Activated T-helper 1 cell treated with anti-CD3 and anti-CD28 coated beads, Interleukin-2, amount 50 U/mL, for 16 hours (primary cell): ENCODE measurements around the gene ZSWIM2.
"Not testable (repeated sequence)": the region's sequence is repeated elsewhere in the genome, so short reads cannot be mapped to it uniquely, and the experiment has no call there.

Experiments used
- DNase-seq, 2 donors: peaks; one replicate each; pipeline ENCODE4 v3.0.0-alpha.2; 2020; ENCODE audit warnings: low read depth in 1 of 2, low spot score in 1 of 2

The ZSWIM2 gene

DNA sequence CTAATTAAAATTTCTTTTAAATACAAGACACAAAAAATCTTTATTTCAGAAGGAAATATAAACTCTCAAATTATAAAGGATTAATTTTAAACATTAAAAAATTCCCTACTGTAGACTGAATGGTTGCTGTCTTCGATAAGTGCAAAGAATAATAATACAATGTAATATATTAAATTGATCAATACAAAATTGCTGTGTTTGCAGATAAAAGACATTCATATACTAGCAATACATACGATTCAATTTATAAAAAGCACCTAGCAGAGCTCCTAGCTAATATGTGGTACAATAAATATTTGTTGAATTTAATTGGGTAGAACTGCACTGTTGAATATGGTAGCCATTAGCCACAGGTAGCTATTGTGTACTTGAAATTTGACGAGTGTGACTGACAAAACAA lies 6.6 kb downstream of the ZSWIM2 start:
- no peak for DNase-seq

DNA sequence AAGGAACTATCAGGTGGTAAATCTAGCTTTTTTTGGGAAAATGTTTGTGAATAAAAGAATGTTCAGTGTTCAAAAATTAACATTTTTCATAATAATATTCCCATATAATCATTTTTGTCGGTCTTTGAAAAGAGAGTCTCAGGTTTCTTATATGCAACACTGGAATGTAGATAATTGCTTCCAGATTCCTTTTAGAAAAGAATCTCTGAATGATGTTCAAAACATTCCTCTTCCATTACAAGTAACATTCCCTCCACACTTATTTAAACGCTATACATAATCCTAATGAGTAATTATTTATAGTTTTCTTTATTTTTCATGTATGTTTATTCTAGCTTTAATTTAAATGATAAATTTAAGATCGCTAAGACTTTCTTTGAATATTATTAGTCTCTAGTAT lies 7.0 kb downstream of the ZSWIM2 start:
- no peak for DNase-seq

DNA sequence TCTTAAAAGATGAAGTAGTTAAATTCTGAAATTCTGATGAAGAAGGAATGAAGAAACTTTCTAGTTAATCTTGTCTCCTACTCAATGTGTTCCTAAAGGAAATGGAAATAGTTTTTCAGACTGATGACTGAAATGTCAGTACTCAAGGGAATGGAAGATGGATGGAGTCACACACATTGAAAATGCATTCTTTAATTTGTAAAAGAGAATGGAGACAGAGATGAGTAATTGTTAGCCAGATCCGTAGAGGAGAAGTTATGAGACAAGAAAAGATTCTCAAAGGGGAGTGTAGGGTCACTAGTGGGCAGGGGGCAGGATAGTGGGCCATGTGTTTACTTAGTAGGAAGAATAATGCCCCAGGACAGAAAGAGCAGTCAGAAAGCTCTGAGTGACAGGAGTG lies 13.3 kb downstream of the ZSWIM2 start:
- no peak for DNase-seq

DNA sequence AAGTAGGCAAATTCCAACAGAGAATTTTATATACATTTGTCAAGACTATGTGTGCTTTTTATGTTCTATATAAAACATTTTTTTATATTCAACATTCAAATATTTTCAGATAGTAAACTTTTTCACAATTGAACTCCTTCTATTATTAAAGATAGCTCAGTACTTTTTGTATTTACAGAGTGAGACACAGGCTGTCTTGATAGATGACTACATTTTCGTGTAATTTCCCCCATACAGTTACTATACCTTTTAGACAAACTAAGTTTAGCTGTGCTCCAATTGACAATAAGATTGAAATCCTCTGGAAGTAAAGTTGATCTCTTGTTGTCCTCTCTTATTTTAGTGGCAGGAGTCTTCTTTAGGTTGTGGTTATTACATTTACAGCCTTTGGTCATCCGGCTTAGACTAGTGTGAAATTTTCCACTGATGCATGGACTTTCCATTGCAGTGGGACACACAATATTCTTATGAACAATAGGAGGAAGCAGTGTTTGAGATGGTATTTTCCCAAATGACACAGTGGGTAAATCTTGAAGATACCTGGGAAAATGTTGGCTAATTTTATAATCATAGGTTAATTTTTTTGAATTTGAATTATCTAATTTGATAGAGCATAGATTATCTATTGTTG lies 21.0 kb downstream of the ZSWIM2 start:
- DNase-seq, result no peak

DNA sequence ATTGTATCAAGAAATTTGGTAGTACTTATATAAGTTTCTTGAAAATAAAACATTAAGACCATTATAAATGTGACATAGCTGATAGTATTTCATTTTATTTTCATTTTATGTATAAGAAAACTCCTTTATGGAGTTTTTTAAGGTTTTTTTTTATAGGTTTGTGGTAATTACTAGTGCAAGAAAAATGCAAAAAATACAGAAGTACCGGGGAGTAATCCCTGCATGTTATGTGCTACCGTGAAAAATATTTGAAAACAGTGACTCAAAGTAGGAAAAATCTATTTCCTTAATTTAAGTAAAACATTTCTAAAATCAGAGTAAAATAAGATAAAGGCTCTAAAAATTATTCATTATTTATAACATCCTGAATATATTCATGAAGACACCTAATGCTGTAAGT lies 21.6 kb downstream of the ZSWIM2 start:
- no peak for DNase-seq

DNA sequence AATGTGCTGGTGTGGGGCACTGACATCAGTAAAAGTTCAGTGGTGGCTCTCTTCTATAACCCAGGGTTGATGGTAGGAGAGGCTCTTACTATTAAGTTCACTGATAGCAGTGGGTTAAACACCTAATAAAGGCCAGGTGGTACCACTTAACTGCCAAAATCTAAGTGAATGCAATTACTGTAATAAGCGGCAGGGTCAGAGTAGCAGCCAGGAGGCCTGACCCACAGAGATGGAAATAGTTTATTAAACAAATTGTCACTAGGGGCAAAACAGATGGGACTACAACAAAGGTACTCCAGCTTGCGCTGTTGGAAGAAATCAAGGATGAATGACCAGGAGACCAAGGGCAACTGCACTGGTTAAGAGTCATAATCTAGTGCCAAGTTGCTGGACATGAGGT lies 26.6 kb downstream of the ZSWIM2 start:
- no peak for DNase-seq

DNA sequence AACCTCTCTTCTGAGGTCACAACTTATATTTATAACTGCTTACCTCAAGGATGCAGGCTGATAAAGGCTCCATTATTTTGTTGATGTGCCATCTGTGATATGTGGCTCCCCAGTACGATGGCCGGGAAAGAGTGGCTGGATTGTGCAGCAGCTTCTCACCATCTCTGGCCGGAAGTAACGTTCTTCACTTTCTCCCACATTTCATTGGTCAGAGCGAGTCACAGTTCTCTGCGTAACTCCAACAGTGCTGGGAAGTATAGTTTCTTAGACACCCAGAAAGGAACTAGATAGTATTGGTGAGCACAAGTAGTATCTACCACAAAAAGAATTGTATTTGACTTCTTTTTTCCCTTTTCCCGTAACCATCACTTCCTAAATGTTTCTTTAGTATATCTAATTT lies 28.7 kb downstream of the ZSWIM2 start:
- no peak for DNase-seq

DNA sequence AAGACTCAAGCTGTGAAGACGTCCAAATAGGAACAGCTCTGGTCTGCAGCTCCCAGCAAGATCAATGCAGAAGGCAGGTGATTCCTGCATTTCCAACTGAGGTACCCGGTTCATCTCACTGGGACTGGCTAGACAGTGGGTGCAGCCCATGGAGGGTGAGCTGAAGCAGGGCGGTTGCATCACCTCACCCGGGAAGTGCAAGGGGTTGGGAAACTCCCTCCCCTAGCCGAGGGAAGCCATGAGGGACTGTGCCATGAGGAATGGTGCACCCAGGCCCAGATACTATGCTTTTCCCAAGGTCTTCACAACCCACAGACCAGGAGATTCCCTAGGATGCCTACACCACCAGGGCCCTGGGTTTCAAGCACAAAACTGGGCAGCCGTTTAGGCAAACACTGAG lies 37.2 kb downstream of the ZSWIM2 start:
- not testable (repeated sequence) for DNase-seq

DNA sequence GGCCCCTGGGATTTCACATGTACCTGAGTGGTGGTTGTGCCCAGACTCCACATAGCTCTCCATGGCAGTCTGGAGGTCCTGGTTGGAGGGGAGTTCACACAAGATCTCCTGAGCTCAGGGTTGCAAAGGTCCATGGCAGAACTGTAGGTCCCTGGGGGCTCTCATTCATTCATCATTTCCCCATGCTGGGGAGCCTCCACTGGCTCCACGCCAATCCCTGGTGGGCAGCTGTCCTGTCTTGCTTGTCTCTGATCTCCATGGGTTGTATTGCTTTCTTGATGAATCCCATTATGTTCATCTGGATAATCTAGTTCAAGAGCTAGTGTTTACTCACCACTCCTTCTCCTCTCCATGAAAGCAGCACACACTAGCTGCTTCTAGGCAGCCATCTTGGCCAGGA lies 42.4 kb downstream of the ZSWIM2 start:
- no peak for DNase-seq

DNA sequence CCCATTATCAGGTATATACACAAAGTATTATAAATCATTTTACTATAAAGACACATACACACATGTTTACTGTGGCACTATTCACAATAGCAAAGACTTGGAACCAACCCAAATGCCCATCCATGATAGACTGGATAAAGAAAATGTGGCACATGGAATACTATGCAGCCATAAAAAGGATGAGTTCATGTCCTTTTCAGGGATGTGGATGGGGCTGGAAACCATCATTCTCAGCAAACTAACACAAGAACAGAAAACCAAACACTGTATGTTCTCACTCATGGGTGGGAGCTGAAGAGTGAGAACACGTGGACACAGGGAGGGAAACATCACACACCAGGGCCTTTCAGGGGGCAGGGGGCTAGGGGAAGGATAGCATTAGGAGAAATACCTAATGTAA lies 50.4 kb downstream of the ZSWIM2 start:
- not testable (repeated sequence) for DNase-seq

DNA sequence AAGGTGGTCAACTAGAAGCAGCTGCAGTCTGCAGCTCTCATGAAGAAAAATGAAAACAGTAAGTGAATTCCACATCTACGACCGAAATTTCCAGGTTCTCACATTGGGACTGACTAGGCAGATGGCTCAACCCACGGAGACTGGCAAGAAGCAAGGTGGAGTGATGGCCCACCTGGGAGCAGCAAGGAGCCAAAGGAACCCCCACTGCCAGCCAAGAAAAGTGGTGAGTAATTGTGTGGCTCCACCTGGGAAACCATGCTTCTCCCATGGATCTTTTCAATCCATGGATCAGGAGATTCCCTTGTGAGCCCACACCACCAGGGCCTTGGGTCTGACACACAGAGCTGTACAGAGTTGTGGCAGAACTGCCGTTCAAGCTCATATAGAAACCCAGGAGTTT lies 64.0 kb downstream of the ZSWIM2 start:
- DNase-seq, result no peak

DNA sequence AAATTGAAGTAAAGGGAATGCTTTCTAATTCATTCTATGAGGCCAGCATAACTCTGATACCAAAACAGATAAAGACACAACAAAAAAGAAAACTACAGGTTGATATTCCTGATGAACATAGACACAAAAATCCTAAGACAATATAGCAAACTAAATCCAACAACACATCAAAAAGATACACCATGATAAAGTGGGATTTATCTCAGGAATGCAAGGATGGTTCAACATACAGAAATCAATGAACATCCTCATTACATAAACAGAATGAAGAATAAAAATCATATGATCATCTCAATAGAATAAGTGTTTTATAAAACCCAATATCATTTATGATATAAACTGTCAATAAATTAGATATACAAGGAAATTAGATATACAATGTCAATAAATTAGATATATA lies 65.7 kb downstream of the ZSWIM2 start:
- DNase-seq, result no peak

DNA sequence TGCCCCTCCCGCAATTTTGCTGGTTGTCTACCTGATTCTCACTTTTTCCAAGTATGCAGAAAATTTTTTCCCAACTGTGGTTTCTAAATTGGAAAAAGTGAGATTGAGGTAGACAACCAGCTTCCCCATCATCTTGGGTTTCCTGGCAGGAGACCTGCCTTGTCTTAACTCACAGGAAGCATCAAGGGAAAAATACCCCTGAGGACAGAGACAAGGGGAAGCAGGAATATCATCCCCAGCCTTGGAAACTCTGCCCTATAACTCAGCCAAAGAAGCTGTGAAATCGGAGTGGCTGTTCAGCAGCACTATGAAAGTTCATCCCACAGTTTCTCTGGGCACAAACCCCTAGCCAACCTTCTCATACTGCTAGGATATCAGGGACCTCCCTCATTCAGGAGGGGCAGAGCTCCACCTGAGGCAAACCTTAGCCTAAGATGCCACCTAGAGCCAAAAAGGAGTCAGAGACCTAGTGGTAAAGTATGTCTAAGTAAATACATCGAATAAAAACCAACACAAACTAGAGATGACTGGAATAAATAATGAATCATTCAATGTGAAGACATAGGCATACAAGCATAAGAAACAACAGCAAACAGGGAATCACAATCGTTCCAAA lies 68.2 kb downstream of the ZSWIM2 start:
- DNase-seq, result no peak
